Fibroblast of skin of scalp (primary cell): Measurements from ENCODE around the gene IL17RD.
A peak's percentile ranks its signal among the peaks of the same experiment; 100 is the strongest.
"Not testable (repeated sequence)": the region's sequence is repeated elsewhere in the genome, so short reads cannot be mapped to it uniquely, and the experiment has no call there.

Experiments
- DNase-seq: peaks from one replicate; pipeline ENCODE4 v3.0.0-alpha.2; 2013

IL17RD gene

DNA sequence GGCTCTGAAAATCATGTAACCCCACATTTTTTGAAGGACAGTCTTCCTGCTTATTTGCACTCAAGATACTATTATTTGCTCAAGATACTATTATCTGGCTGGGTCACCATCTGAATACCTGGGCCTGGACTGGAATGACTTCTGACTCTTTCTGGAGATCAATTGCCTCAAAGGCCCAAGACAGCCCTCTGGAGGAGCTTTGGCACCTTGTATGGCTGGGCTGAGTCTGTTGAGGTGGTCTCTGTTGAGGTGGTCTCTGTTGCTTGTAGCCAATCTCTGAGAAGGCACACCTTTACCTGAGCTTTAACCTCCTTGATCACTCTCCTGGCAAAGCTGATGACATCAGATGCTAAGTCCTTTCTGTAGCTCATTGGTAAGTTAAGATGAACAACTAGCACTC lies 71.7 kb downstream of the IL17RD start:
- no peak for DNase-seq

DNA sequence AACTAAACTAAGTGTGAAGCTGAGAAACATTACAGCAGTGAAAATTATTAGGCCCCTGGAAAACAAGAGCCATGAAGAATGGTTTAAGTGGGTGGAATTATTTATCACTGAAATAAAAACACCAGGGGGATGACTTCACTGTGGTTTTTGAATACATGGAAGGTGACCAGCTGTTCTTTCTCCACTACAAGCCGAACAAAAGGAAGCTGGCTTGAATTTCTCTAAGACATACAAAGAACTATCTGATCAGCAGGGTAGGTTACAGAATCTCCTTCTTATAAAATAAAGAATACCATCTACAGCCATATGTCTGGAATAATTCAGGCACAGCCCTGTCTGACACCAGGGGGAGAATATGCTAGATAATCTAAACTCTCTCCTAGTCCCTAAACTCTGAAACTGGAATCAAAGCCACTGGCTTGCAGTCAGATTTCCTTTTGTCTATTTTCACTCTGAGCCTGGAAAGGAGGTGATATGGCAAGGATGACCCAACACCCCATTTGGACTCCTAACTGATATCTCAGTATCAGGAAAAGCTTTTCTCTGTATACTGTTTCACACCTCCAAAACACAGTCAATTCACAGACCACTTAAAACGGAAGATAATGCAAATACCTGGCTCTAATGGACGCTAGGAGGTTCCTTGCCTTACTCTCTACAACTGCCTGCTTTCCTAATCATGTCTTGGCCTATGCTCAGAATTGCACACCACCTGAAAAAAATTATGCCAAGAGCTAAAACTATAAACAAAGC lies 73.5 kb downstream of the IL17RD start:
- DNase-seq: no peak

DNA sequence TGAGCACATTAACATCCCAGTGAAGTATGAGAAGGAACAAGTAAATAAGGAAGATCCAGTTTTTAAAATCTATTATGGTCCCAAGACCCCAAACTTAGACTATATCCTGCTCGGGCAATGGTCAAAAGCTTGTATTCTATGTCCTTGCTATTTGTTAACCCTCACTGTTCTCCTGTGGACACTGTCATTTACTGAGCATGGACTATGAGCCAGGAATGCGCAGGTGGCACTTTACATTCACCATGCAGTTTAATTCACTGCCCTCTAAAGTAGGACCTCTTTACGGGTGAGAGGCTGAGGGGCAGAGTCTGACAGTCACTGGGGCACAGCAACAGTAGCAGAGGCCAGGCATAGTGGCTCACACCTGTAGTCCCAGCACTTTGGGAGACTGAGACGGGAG lies 76.1 kb downstream of the IL17RD start:
- DNase-seq: no peak

DNA sequence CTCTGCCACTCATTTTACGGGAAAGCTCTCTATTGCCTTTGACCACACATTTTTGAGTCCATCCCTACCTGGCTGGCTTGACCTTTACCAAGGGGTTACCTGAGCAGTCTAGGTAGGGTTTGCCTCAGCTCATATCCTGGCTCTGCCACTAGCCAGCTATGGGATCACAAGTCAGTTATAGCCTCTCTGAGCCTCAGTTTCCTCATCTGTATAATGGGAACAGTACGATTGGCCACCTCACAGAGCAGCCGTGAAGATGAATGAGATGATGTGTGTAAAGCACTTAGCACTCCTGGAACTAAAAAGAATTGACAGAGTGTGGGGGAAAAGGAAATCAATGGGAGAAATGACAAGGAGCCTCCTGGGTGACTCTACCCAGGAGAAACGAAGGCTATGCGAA lies 76.7 kb downstream of the IL17RD start:
- DNase-seq: no peak

DNA sequence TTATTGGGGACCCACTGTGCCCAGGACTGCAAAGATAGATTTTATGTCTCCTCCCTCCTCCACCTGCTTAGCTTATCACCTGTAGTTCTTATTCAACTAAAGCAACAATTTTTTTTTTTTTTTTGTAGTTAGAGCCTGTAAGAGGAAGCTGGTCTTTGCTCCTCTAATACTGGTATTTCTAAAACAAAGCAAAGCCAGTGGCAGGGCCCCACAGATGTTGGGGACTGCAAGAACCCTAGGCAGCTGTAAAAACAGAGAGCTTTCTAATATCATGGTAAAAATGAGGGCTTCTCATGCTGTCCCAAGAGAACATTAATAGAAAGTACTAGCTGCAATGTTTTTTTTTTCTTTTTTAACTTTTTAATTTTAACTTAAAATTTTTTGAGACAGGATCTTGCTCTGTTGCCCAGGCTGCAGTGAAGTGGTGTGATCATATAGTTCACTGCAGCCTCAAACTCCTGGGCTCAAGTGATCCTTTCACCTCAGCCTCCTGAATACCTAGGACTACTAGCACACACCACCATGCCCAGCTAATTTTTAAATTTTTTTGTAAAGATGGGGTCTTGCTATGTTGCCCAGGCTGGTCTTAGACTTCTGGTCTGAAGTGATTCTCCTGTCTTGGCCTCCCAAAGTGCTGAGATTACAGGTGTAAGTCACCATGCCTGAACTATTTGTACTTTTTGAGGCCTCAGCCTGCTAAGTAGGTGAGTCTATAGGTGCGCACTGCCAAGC lies 77.6 kb downstream of the IL17RD start:
- no peak for DNase-seq

DNA sequence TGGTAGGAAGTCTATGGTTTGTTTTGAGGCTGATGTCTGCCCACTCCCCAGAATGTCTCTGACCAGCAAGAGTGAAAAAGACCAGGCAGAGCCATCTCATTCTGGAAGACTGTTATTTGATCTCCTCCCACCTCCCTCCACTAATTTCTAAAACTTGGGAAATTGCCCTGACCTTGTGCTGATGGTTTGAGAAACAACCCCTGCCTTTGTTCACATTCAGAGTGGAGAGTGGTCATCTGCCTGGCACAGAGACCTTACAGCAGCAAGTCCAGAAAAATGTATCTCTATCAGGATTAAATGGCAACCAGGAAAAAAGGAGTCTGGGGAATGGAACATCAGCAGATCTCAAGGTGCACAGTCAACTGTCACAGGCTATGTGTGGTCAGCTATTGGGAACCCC lies 79.0 kb downstream of the IL17RD start:
- no peak for DNase-seq

DNA sequence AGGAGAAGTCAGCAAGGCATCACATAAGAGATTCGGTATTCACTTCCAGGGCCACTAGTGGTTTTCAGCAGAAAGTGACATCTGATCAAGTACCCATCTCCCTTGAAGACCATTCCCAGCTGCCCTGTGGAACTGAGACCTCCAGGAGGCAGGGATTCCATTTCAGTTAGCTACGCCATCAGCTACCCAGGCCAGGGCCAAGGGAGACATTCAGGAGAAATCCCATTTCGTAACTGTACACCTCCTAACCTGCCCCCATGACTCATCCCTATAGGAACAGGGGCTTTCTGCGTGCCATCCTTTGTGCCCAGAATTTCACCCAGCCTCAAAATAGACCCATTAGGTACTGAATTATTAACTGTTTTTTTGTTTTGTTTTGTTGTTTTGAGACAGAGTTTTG lies 79.9 kb downstream of the IL17RD start:
- no peak for DNase-seq

DNA sequence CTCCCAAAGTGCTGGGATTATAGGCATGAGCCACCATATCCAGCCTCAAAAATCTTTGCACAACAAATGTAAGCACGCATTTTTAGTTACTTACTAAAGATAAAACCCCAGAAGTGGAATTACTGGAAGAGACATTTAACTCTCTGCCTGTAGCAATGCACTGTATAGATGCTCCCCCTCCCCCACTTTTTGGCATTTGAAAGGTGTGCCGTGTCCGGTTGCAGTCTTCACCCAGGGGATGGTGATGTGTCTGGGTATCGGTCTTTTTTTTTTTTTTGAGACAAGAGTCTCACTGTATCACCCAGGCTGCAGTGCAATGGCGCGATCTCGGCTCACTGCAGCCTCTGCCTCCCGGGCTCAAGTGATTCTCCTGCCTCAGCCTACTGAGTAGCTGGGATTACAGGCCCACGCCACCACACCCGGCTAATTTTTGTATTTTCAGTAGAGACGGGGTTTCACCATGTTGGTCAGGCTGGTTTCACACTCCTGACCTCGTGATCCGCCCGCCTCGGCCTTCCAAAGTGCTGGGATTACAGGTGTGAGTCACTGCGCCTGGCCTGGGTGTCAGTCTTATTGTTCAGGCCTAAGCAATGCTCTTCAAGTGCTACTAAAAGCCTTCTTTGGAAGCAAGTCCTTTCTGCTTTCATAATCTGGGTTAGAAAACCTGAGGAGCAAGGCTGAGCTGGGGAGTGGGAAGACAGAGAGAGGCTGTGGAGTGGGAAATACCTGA lies 81.7 kb downstream of the IL17RD start:
- not testable (repeated sequence) for DNase-seq

DNA sequence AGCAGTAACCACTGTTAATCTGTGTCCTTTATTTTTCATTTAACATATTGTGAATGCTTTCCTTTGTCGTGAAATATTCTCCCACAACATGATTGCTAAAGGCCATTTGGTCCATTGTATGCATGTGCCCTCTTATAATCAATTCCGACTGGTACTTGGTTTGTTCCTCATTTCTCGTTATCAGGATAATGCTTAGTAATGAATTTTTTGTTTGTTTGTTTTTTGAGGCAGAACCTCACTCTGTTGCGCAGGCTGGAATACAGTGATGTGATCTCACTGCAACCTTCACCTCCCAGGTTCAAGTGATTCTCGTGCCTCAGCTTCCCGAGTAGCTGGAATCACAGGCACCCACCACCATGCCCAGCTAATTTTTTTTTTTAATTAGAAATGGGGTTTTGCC lies 82.7 kb downstream of the IL17RD start:
- DNase-seq: no peak

DNA sequence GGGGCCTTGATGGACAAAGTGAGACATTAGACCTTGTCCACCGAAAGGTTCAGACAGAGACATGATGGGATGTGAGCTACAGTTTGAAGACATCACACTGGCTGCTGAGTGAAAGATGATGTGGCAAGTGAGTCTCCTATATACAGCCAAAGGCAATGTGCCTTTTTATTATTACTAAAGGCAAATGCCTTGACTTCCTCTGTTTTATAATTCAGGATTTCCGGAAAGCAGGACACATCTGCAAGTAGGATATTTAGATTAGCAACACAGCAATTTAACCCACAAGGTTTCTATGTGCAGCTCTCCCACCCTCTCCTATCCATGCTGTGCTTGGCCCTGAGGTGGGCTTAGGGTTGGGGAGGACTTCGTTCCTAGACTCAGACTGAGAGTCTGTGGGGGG lies 84.0 kb downstream of the IL17RD start:
- DNase-seq: no peak

DNA sequence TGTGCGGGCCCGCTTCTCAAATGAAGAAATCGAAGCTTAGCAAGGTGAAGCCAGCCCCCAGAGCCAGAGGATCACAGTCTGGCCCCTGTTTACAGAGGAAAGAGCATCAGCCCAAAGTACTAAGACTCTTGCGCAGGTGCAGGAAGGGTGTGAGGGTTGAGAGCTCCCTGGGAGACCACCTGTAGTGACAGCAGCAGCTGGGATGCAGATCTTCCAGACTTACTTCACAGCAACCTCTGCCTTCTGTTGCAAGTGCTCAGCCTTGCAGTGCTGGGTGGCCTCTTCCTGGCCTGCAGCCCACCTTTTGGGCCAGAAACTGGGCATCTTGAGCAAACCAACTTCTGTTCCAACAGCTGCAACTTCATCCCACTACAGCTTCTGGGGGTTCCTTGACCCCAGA lies 85.0 kb downstream of the IL17RD start:
- no peak for DNase-seq

DNA sequence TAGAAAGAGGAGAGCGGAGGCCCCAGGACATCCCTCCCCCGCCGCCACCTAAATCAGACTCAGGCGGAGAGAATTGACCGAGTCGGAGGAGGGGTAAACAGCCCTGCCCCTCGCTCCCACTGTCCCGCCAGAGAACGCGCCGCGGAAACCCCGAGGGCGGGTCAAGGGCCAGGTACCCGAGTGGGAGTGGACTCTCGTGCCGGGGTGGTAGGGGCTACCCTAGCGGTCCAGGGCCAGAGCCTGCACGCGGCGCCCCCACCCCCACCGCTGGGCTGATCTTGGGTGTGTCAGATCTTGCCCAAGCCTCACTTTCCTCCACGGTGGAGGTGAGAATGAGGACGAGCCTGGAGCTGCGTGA lies 85.7 kb downstream of the IL17RD start:
- no peak for DNase-seq

DNA sequence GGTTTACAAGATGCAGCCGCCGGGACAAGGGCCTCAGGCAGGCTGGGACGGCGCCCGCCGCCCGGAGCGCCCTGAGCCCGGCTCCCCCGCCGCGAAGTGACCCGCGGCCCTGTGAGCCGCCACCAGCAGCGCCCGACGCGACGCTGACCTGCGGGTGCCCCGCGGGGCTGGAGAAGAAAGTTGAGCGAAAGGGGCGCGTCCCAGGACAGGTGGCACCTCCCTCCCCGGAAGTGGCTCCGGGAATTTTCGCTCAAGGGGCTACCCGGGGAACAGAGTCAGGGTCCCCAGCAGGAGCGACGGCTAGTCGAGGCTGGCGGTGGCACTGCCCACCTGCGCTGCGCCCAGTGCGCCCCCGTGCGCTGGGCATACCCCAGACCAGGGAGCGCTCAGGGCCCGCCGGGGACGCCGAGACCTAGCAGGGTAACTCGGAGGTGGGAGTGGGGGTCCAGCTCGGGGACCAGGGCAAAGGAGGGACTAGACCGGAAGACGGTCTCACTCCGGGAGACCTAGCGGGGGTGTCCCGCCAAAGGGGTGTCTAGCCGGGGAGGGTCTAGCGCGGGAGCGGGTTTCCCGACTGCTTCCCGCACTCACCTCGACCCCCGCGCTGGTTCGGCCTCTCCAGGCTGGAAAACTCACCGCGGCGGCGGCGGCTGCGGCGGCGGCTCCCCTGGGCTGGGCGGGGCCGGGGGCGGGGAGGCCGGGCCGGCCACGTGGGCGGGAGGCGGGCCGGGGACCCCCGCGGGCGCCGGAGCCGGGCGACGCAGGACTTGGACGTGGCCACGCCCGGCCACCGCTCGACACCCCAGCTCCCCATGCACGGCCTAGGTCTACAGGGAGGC lies 86.3 kb downstream of the IL17RD start:
- DNase-seq: peak; percentile 47

DNA sequence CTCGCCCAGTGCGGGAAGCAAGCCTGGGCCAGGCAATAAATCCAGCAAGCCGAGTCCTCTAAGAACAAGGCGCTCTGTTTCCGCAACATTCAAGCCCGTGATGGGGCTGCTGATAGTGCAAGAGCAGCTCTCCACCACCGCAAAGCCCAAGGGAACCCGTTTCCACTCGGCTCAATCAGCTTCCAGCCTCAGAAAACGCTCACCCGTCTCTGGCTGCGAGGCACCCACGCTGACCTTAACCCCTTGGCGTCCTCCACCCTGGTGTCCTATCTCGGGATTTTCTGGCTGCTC lies 86.9 kb downstream of the IL17RD start:
- peak; percentile 52 for DNase-seq

DNA sequence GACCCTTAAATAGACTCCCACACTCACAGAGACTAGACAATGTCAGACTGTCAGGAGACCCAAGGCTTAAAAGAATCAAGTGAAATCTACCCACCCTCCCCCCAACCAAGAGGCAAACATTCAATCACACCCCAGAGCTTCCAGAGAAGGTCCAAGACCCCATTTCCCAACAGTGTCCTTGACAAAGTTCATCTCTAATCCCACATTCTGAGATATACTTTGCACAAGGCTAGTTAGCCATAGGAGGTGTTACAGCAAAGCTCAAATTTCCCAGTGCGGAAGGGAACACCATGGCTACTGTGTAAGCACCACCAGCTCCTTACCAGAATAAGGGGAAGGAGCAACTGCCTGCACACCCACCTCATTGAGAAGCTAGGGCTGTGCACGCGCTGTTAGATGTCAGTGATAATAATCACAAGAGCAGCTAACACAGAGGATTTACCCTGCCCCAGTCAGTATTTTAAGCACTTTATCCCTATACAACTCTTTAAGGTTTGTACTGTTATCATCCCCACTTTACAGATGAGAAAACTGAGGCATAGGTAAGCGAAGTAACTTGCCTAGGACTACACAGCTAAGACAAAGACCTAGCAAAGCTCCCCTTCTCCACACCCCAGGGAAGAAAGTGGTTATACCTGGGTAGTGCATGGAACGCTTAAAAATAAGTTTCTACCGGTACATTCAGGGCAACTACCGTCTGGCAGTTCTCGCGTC lies 87.4 kb downstream of the IL17RD start:
- DNase-seq: no peak

DNA sequence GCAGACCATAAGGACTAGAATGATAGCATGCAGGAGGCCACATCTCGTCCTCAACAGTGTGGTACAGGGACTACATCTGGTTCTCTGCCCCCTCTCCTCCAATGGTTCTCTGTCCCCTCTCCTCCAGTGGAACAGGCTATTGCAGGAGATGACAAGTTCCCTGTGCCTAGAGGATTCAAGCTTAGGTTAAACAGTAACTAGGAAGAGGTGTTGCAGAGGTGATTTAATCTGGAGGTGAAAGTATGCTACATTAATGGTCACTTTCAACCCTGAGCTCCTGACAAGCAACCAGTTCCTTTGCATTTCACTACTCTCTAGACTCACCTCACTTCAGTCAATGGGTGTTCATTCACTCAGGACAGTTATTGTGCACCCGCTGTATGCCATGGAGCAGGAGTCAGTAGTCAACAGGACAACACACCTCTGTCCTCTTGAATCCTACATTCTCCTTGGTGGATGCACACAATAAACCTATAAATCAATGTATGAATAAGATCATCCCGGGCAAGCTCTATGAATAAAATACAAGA lies 88.7 kb downstream of the IL17RD start:
- DNase-seq: no peak

DNA sequence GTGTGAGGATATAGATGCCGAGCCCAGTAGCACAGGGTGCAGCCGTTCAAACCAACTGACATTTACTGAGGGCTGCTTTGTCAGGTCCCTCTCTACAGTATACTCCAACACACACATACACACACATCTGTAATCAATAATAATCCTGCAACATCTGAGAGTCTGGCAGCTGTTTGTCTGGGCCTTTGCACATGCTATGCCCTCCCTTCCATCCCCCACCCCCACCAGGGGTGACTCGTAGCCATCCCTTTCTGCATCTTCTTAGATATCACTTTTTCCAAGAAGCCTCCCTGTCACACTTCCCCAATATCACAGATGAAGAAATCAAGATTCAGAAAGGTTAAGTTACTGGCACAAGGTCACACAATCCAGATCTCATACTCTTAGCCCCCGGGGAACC lies 91.0 kb downstream of the IL17RD start:
- no peak for DNase-seq

DNA sequence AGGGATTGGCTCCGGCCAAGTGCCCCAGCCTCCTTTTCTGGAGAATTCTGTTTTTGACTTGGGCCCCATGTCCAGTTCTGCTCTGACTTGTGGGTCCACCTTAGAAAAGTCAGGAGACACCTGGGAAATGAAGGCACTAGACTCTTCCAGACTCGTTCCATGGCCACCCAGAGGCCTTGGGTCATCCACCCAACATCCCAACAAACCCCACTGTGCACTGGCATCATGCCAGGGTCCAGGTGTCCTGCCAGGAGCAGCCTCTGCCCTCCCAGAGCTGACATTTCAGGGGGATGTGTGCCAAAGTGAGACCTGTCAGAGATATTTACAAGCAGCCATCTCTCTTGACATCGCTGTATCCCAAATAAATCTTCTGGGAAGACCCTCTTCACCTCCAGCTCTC lies 91.5 kb downstream of the IL17RD start:
- no peak for DNase-seq

DNA sequence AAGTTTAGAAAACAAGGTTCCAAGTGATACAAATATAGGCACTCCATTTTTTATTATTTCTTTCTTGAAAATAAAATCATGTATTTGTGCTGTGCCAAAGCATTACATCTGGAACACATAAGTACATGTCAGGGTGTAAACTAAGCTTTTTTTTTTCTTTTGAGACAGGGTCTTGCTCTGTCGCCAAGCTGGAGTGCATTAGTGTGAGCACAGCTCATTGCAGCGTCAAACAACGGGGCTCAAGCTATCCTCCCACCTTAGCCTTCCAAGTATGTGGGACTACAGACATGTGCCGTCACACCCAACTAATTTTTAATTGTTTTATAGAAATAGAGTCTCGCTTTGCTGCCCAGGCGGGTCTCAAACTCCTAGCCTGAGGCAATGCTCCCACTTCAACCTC lies 95.7 kb downstream of the IL17RD start:
- DNase-seq: no peak

DNA sequence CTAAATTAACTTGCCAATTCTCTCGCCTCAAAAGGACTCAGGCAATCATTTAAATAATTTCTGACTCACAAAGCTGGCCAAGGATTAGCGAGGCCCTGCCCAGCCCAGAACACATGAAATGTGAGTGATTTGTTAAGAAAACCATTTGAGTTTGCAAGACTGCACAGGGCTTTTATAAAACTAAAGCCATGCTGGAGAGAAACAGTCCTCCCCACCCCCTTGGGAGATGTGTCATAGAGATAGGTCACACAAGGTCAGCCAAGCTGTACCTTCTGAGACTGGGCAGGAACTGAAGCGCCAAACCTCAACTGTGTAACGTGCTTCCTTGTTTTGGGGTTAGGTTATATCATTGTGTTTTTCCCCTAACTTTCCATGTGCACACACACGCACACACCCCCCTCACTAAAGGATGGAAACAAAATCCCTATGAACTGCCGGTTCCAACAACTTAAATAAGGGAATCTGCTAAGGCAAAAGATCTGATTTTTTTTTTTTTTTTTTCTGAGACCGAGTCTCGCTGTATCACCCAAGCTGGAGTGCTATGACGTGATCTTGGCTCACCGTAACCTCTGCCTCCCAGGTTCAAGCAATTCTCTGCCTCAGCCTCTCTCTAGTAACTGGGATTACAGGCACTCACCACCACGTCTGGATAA lies 96.6 kb downstream of the IL17RD start:
- peak; percentile 75 for DNase-seq

DNA sequence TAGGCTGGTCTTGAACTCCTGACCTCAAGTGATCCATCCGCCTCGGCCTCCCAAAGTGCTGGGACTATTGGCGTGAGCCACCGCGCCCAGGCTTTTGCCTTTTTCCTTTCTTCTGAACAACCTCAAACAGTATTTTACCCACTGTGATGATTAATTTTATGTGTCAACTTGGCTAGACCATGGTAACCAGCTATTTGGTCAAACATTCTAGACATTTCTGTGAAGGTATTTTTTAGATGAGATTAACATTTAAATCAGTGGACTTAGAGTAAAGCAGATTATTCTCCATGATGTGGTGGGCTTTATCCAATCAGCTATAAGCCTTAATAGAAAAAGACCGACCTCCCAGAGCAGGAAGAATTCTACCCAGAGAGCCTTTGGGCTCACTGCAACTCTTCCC lies 98.7 kb downstream of the IL17RD start:
- DNase-seq: no peak

DNA sequence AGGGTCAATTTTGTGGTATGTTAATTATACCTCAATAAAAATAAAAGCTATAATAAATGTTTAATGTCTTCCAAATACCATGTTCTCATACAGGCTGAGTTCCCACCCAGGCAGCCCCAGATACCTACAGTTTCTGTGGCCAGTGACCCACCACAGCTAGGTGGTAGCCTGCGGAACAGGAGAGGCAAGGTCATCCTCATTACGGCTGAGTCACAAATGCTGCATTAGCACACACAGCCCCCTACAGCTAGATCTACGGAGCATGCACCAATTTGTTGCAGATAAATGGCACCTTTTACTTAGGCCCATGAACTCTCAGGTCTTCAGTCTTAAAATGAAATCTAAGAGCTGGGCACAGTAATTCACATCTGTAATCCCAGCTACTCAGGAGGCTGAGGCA lies 99.6 kb downstream of the IL17RD start:
- no peak for DNase-seq
